K562 (cell line): ENCODE data around the gene CCDC138.

Experiments
- ARNT ChIP-seq, 2 experiments: fragments of 450-650 bp; IDR thresholded peaks; 2 replicates each; pipeline ENCODE4 v1.6.1; 2016; ENCODE audit warnings: mild to moderate bottlenecking in 1 of 2
- CBFB ChIP-seq: sonication (generic); formaldehyde crosslinking; IDR thresholded peaks from 2 replicates; pipeline ENCODE4 v1.4.0; 2020; ENCODE audit warnings: mild to moderate bottlenecking, missing genetic modification reagents
- CEBPG ChIP-seq, 3 experiments: fragments of 200-800 bp in 1 of 3; sonication (Bioruptor generic) in 1 of 3; sonication (generic) in 1 of 3; formaldehyde crosslinking in 1 of 3; IDR thresholded peaks in 2 of 3; conservative IDR thresholded peaks in 1 of 3; 2 replicates each; pipeline versions ENCODE4 v1.6.1 to v1.8.0; 2016 to 2022; ENCODE audit warnings: missing compliant biosample characterization in 2 of 3, missing genetic modification characterization in 2 of 3, mild to moderate bottlenecking in 1 of 3, missing genetic modification reagents in 1 of 3
- FUS ChIP-seq: fragments of 200-400 bp; formaldehyde crosslinking; optimal IDR thresholded peaks from 2 replicates; pipeline ENCODE3; 2017; ENCODE audit warnings: low read depth, low read length
- HNRNPL ChIP-seq: fragments of 200-400 bp; formaldehyde crosslinking; IDR thresholded peaks from 2 replicates; pipeline ENCODE4 v1.6.1; 2017; ENCODE audit warnings: low read depth, mild to moderate bottlenecking, low read length
- MAFF ChIP-seq: IDR thresholded peaks from 2 replicates; pipeline ENCODE4 v1.6.1; 2012; ENCODE audit warnings: low read length, improper control_type of control experiment
- PHF8 ChIP-seq: fragments of 200-600 bp; sonication (generic); IDR thresholded peaks from 2 replicates; pipeline ENCODE4 v1.6.1; 2012; ENCODE audit warnings: mixed run types, mild to moderate bottlenecking, inconsistent platforms, low read length, moderate library complexity, borderline replicate concordance
- RAD21 ChIP-seq, 2 experiments: fragments of 250-450 bp in 1 of 2; fragments of 450-650 bp in 1 of 2; sonication (Bioruptor Pico) in 1 of 2; formaldehyde crosslinking in 1 of 2; IDR thresholded peaks in 1 of 2; conservative IDR thresholded peaks in 1 of 2; 2 replicates each; pipeline versions ENCODE4 v1.4.0 to v1.8.0; 2020 to 2022; ENCODE audit warnings: mild to moderate bottlenecking in 2 of 2, moderate library complexity in 1 of 2
- RCOR1 ChIP-seq, 2 experiments: IDR thresholded peaks; 2 replicates each; pipeline ENCODE4 v1.6.1; 2012; ENCODE audit warnings: low read depth in 2 of 2, low read length in 2 of 2, borderline replicate concordance in 1 of 2, improper control_type of control experiment in 1 of 2
- SIX5 ChIP-seq, 2 experiments: IDR thresholded peaks; 2 replicates each; pipeline ENCODE4 v1.6.1; 2011; ENCODE audit warnings: low read length in 2 of 2, borderline replicate concordance in 1 of 2, low read depth in 1 of 2, mild to moderate bottlenecking in 1 of 2, moderate library complexity in 1 of 2; ENCODE audit not compliant: insufficient read depth in 1 of 2
- TGIF2 ChIP-seq: sonication (generic); formaldehyde crosslinking; IDR thresholded peaks from 2 replicates; pipeline ENCODE4 v1.8.1; 2022; ENCODE audit warnings: mild to moderate bottlenecking, missing genetic modification reagents, moderate library complexity
- ZNF232 ChIP-seq: sonication (generic); formaldehyde crosslinking; IDR thresholded peaks from 2 replicates; pipeline ENCODE4 v1.8.0; 2022; ENCODE audit warnings: mild to moderate bottlenecking, missing genetic modification reagents
- TF ChIP-seq, protein P1 (sequence below), 3 experiments: IDR thresholded peaks in 2 of 3; conservative IDR thresholded peaks in 1 of 3; 2 replicates each; pipeline ENCODE4 v1.5.1; 2011 to 2012; ENCODE audit warnings: low read length in 3 of 3, mild to moderate bottlenecking in 3 of 3, control low read depth in 2 of 3, improper control_type of control experiment in 1 of 3, inconsistent platforms in 1 of 3, low read depth in 1 of 3, mixed read lengths in 1 of 3, moderate library complexity in 1 of 3; ENCODE audit not compliant: insufficient read depth in 2 of 3
- TF ChIP-seq, protein P2 (sequence below): IDR thresholded peaks from 2 replicates; pipeline ENCODE4 v1.6.1; 2011; ENCODE audit warnings: borderline replicate concordance, low read depth, mild to moderate bottlenecking, moderate library complexity, low read length; ENCODE audit not compliant: insufficient read depth, poor library complexity, severe bottlenecking

DNA sequence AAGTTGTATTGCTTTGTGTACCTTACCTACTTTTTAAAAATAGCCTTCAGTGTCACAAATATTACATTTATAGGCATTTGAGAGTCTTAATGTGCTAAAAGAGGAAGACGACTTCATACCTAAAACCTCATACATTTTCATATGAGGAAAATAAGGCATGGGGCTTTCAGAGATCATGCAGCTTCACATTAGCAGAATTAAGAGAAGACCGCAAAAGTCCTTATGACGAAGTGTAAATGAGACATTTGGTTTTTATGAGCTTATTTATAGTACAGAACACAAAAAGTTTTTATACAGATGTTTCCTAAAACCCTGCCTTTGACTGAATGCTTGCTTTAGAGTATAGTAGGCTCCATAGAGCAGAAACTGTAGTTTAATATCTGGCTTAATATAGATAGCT lies 10.1 kb upstream of the CCDC138 start:
- TF ChIP-seq, protein P1, sequence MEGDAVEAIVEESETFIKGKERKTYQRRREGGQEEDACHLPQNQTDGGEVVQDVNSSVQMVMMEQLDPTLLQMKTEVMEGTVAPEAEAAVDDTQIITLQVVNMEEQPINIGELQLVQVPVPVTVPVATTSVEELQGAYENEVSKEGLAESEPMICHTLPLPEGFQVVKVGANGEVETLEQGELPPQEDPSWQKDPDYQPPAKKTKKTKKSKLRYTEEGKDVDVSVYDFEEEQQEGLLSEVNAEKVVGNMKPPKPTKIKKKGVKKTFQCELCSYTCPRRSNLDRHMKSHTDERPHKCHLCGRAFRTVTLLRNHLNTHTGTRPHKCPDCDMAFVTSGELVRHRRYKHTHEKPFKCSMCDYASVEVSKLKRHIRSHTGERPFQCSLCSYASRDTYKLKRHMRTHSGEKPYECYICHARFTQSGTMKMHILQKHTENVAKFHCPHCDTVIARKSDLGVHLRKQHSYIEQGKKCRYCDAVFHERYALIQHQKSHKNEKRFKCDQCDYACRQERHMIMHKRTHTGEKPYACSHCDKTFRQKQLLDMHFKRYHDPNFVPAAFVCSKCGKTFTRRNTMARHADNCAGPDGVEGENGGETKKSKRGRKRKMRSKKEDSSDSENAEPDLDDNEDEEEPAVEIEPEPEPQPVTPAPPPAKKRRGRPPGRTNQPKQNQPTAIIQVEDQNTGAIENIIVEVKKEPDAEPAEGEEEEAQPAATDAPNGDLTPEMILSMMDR (IDR thresholded peaks at IDR 0.05 in 2 of 3, conservative IDR thresholded peaks at IDR 0.05 in 1 of 3; ENCODE audit: insufficient read depth in 2 of 3, low read depth in 1 of 3, low read length in 3 of 3): no peak
- TF ChIP-seq PHF8: no peak
- TF ChIP-seq HNRNPL: no peak
- TF ChIP-seq, protein P2, sequence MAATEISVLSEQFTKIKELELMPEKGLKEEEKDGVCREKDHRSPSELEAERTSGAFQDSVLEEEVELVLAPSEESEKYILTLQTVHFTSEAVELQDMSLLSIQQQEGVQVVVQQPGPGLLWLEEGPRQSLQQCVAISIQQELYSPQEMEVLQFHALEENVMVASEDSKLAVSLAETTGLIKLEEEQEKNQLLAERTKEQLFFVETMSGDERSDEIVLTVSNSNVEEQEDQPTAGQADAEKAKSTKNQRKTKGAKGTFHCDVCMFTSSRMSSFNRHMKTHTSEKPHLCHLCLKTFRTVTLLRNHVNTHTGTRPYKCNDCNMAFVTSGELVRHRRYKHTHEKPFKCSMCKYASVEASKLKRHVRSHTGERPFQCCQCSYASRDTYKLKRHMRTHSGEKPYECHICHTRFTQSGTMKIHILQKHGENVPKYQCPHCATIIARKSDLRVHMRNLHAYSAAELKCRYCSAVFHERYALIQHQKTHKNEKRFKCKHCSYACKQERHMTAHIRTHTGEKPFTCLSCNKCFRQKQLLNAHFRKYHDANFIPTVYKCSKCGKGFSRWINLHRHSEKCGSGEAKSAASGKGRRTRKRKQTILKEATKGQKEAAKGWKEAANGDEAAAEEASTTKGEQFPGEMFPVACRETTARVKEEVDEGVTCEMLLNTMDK: no peak
- no peak for TF ChIP-seq ARNT (IDR thresholded peaks at IDR 0.05)
- no peak for TF ChIP-seq RCOR1 (IDR thresholded peaks at IDR 0.05; ENCODE audit: borderline replicate concordance in 1 of 2, low read depth in 2 of 2, low read length in 2 of 2)
- TF ChIP-seq MAFF: no peak
- TF ChIP-seq CBFB (CRISPR knock-in tag): no peak
- no peak for TF ChIP-seq RAD21 (CRISPR knock-in tag; conservative IDR thresholded peaks at IDR 0.05 in 1 of 2, IDR thresholded peaks at IDR 0.05 in 1 of 2)
- TF ChIP-seq CEBPG (CRISPR knock-in tag; IDR thresholded peaks at IDR 0.05): no peak
- TF ChIP-seq CEBPG (tag; conservative IDR thresholded peaks at IDR 0.05 in 1 of 2, IDR thresholded peaks at IDR 0.05 in 1 of 2): no peak
- no peak for TF ChIP-seq TGIF2 (CRISPR knock-in tag)
- TF ChIP-seq FUS: no peak
- no peak for TF ChIP-seq ZNF232
- TF ChIP-seq SIX5 (IDR thresholded peaks at IDR 0.05; ENCODE audit: borderline replicate concordance in 1 of 2, insufficient read depth in 1 of 2, low read depth in 1 of 2, low read length in 2 of 2): no peak
